ENCODE results near the gene TMEM11. TPM values are rescaled to one million over a fixed set of nuclear protein-coding genes. Genes with fewer than 3 reads are reported as not detected.

Gene TMEM11
- total RNA-seq, 3 donors from 2014 or later = 35.7 to 39.8 (median 35.7) TPM

DNA sequence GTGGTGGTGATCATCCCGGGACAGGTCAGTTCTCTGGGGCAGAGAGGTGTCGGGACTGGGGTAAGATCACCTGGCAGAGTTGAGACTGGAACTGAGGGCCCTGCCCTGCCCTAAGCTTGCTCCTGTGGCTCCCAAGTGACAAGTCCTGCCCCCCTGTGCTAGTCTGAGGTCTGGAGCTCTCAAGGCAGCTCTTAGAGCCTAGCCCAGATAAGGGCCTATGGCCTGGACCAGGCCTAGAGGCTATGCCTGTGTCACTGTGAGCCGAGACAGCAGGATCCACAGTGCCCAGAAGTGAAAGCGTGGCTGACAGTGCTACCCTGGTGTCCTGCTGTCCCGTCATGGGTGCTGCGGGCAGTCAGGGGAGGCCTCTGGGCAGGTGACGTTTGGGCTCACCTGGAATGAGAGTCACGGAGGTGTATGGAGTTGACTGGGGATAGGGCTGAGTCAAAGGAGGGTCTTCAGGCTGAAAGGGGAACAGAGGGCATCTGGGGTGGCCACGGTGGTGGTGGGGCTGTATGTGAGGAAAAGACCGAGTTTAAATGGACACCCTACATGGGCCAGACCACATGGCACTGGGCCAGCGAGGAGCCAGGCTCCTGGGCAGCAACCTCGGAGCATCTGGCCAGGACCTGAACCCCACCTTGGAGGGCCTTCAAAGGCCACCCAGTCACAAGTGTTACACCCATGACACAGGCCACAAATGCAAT is 33.7 kb upstream of the TMEM11 start:
- H3K4me1 Mint-ChIP-seq (ENCODE audit: low read depth) = peaks cover 30% of the 10 kb centered on the region
- H3K27me3 Mint-ChIP-seq (ENCODE audit: low read depth) = no peaks in the 10 kb centered on the region
- DNase-seq = no peak

DNA sequence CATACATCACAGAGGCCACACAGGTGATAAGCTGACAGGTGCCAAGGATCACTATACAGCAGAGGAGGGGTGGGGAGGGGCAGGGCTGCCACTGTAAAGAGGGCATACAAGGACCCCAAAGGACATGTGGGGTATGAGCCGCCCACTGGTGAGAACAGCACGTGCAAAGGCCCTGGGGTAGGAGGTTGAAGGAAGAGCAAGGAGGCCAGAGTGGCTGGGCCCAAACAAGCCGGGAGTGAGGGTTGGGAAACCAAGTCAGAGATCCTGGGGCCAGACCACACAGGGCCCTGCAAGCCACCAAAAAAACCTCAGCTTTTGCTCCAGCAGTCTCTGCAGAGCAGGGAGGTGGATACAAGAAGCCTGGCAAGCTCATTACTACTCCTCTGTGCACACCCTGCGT is 32.7 kb upstream of the TMEM11 start:
- Mint-ChIP-seq H3K4me3 (no peak overlapping the region), H3K27me3 (ENCODE audit: low read depth) (no peaks in the 10 kb centered on the region), H3K9me3 (no peaks in the 10 kb centered on the region), H3K4me1 (ENCODE audit: low read depth) (peaks cover 22% of the 10 kb centered on the region), H3K36me3 (ENCODE audit: insufficient read depth) (no peaks in the 10 kb centered on the region)
- DNase-seq (no peak), ATAC-seq (no peak)

More for the DNA sequence above, 33.7 kb upstream of the TMEM11 start:
- H3K9me3 Mint-ChIP-seq = no peaks in the 10 kb centered on the region
- ATAC-seq = no peak
- no peak overlapping the region for H3K4me3 Mint-ChIP-seq
- H3K36me3 Mint-ChIP-seq (ENCODE audit: insufficient read depth) = no peaks in the 10 kb centered on the region

DNA sequence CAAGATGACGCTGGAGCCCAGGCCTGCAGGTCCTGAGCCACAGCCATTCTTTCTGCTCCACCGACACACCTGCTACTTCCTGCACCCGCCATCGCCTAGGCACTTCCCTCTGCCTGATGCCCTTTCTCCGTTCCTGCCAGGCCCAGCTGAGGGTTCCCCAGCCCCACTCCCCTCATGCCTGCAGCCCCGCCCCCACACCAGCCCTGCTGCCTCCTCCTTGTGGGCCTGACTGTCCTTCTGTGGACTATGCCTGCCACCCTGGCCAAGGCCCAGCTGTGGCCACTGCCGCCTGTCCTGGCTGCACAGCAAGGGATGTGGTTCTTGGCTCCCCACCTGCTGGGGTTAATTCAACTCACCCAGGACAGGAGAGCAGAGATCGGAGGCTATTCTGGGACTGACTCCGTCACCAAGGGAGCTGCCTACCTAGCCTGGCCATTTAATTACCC is 31.7 kb upstream of the TMEM11 start:
- DNase-seq = no peak
- no peaks in the 10 kb centered on the region for H3K9me3 Mint-ChIP-seq
- no peaks in the 10 kb centered on the region for H3K27me3 Mint-ChIP-seq (ENCODE audit: low read depth)
- H3K4me3 Mint-ChIP-seq = no peak overlapping the region
- H3K36me3 Mint-ChIP-seq (ENCODE audit: insufficient read depth) = no peaks in the 10 kb centered on the region
- H3K4me1 Mint-ChIP-seq (ENCODE audit: low read depth) = peaks cover 15% of the 10 kb centered on the region
- ATAC-seq = no peak

DNA sequence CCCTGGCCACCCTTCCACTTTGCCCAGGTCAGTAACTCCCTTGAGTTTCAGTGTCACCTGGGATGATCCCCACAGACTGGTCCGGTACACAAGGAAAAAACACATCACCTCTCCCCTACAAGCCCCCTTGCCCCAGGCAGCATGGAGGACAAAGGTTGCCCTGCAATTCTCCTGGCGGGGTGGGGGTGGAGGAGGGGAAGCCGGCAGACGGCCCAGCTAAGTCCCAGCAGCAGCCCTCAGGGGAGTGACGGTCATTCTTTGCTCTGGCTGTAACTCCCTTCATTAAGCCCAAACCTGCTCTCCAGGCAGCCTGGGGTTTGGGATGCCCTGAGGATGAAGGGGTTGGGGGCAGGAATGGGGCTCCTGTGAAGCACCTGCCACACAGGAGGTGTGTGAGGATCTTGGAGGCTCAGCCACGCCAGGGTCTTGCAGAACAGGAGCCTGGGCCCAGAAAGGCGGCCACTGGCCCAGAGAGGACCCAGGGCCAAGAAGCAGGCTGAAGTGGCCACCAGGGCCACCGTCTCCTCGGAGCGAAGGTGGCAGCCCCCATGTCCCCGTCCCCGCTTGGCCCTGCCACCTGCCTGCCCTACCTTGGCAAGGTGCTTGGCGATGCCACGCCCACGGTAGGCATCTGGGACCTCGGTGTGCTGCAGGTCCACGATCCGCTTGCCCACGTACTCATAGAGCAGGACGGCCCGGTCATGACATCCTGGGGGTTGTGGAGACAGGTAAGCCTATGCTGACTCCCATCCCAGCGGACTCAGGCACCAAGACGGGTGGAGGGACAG is 29.7 kb upstream of the TMEM11 start:
- no peak for DNase-seq
- Mint-ChIP-seq H3K36me3 (ENCODE audit: insufficient read depth) (no peaks in the 10 kb centered on the region), H3K4me3 (no peak overlapping the region)

DNA sequence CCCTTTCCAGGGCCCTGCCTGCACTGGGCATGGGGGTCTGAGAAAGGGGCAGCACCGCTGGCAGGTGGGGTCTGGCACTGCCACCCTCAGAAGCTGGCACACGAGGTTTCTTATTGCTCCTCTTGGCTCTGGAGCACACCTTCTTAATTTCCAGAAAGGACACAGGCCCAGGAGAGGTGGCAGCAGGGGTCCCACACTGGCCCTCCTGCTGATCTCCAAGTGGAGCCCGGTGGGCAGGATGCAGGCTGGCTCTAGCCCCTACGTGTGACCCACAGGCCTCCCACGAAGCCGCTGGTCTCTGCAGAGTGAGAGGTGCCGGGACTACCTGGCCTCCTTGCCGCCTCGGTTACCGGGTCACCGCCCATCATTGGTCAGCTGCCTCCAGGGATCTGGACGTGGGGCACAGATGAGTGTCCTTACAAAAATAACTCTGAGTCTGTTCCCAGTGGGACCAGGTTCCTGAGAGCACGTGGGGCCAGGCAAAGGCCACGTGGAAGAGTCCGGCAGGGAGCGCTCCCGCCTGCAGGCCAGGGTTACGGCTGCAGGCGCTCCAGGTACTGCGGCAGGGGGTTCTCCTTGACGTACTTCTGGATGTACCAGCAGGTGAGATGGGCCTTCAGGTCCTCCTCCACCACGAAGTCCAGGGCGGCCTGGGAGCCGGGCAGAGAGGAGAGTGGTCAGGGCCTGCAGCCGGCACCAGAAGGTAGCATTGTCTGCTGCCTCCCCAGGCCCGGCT is 29.0 kb upstream of the TMEM11 start:
- Mint-ChIP-seq H3K36me3 (ENCODE audit: insufficient read depth) (no peaks in the 10 kb centered on the region), H3K4me3 (no peak overlapping the region), H3K9me3 (no peaks in the 10 kb centered on the region), H3K27me3 (ENCODE audit: low read depth) (no peaks in the 10 kb centered on the region), H3K4me1 (ENCODE audit: low read depth) (peaks cover 6% of the 10 kb centered on the region)
- no peak for DNase-seq
- no peak for ATAC-seq

More for the DNA sequence above, 29.7 kb upstream of the TMEM11 start:
- H3K9me3 Mint-ChIP-seq = no peaks in the 10 kb centered on the region
- no peak for ATAC-seq
- no peaks in the 10 kb centered on the region for H3K27me3 Mint-ChIP-seq (ENCODE audit: low read depth)
- peaks cover 6% of the 10 kb centered on the region for H3K4me1 Mint-ChIP-seq (ENCODE audit: low read depth)

DNA sequence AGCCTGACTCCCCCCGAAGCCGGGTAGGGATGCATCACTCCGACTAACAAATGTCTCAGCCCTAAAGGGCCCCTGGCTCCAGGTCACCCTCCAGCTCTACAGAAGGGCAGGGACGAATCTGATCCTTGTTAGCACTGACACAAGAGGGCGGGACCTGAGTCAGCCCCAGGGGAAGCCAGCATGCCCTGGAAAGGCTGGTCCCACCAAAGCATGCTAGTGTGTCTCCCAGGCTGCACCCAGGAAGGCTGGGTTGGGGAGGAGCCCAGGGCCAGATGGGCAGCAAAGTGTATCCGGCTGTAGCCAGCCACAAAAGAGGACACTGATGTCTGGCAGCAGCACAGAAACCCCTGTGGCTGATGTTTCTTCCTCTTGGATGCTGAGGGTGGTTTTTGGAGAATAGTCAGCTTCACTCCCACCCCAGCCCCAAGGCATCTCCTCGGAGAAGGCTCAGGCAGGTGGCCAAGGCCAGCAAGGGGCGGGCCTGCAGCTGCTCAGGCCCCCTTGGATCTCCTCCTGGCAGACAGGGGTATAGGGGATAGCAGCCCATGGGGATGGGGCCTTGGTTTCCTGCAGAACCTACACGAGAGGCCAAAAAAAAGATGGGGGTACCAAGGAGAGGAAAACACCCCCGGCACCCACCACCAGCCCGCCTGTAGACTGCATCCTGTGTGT is 28.2 kb upstream of the TMEM11 start:
- ATAC-seq (no peak), DNase-seq (no peak)
- Mint-ChIP-seq H3K4me1 (ENCODE audit: low read depth) (peaks cover 6% of the 10 kb centered on the region), H3K9me3 (no peaks in the 10 kb centered on the region), H3K4me3 (no peak overlapping the region), H3K27me3 (ENCODE audit: low read depth) (no peaks in the 10 kb centered on the region), H3K36me3 (ENCODE audit: insufficient read depth) (no peaks in the 10 kb centered on the region)

DNA sequence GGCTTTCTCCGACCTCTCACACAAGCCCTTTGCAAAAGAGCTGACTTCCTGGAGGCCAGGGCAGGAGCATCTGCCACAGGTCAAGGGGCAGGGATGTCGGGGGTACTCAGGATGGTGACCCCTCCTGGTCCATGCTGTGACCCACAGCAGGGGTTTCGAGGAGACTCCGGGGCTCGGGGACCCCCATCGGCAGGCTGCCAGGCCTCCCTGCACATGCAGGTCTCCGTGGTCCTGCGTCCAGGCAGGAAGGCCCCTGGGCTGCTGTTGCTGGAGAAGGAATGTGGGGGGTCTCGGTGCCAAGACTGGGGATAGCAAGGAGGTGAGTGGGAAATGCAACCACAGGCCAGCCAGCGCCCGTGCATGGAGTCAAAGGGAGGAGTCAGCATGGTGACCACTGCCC is 27.6 kb upstream of the TMEM11 start:
- Mint-ChIP-seq H3K9me3 (no peaks in the 10 kb centered on the region), H3K36me3 (ENCODE audit: insufficient read depth) (no peaks in the 10 kb centered on the region), H3K4me3 (no peak overlapping the region), H3K27me3 (ENCODE audit: low read depth) (no peaks in the 10 kb centered on the region), H3K4me1 (ENCODE audit: low read depth) (peaks cover 6% of the 10 kb centered on the region)
- no peak for DNase-seq
- no peak for ATAC-seq

DNA sequence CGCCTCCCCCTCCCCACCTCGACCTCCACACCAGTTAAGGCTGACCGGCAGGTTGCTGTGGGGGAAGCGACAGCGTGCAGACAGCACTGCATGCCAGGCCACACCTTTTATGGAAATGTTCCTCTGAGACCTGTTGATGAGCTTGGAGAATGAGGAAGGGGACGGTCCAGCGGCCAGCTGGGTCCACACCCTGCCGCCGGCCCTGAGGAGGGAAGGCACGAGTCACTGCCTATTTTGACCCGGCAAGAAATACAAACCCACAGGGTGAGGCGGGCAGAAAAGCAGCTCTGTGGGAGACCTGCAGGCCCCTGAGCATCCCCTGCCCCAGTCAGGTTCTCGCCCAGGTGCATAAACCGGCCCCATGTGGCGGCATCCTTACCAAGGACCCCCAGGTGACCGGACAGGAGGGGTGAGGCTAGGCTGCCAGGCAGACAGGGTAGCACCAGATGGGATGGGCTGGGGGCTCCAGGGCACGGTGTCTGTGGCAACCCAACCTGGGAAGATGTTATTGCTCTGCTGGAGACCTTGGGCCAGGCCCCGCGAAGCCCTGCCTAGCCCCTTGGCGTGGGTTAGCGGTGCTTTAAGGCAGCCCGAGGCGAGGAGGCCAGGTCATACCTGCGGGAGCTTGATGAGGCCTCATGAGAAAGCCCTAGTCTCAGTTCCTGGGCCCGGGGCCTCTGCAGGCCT is 26.6 kb upstream of the TMEM11 start:
- Mint-ChIP-seq H3K4me3 (no peak overlapping the region), H3K36me3 (ENCODE audit: insufficient read depth) (no peaks in the 10 kb centered on the region), H3K9me3 (no peaks in the 10 kb centered on the region), H3K4me1 (ENCODE audit: low read depth) (peaks cover under 1% of the 10 kb centered on the region), H3K27me3 (ENCODE audit: low read depth) (no peaks in the 10 kb centered on the region)
- ATAC-seq = no peak
- DNase-seq = no peak

DNA sequence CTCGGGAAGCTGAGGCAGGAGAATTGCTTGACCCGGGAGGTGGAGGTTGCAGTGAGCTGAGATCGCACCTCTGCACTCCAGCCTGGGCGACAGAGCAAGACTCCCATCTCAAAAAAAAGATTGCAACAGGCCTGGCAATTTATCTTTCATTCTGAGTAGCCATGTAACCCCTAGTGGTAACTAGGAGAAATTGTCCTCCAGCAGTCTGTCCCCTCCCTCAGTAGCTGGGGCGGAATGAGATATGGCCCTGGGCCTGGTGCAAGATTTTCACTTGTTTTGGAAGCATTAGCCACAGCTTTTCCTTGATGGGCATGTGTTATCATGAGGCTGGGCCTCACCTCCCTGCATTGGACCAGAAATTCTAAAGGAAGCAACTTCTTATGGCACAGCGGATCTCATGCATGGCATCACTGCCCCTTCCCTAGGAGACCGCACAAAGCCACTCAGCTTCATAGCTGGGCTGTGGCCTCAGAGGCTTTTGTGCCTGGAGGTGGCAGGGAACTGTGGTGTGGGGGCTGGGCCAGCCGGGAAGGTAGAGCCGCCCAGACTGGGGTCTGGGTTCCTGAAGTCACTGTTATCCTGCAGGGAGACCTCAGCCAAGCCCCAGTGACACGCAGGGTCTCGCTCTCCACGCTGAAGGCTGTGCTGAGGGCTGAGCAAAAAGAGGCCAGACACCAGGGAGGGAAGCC is 25.9 kb upstream of the TMEM11 start:
- H3K36me3 Mint-ChIP-seq (ENCODE audit: insufficient read depth) = no peaks in the 10 kb centered on the region
- H3K4me3 Mint-ChIP-seq = no peak overlapping the region
- no peaks in the 10 kb centered on the region for H3K4me1 Mint-ChIP-seq (ENCODE audit: low read depth)
- no peaks in the 10 kb centered on the region for H3K27me3 Mint-ChIP-seq (ENCODE audit: low read depth)
- peak in 1 of 2 donors; percentile 62 for ATAC-seq
- H3K9me3 Mint-ChIP-seq = no peaks in the 10 kb centered on the region
- DNase-seq = no peak

DNA sequence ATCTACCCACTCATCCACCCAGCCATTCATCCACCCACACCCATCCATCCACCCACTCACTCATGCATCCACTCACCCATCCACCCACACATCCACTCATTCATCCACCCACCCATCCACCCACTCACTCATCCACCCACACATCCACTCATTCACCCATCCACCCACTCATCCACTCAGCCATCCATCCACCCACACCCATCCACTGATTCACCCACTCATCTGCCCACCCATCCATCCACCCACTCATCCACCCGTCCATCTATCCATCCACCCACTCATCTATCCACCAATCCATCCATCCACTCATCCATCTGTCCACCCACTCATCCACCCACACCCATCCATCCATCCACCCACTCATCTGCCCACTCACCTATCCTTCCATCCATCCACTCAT is 22.0 kb upstream of the TMEM11 start:
- no peak for ATAC-seq
- Mint-ChIP-seq H3K4me1 (ENCODE audit: low read depth) (no peaks in the 10 kb centered on the region), H3K36me3 (ENCODE audit: insufficient read depth) (peaks cover 6% of the 10 kb centered on the region), H3K27me3 (ENCODE audit: low read depth) (no peaks in the 10 kb centered on the region), H3K9me3 (peaks cover 8% of the 10 kb centered on the region), H3K4me3 (no peak overlapping the region)
- no peak for DNase-seq

DNA sequence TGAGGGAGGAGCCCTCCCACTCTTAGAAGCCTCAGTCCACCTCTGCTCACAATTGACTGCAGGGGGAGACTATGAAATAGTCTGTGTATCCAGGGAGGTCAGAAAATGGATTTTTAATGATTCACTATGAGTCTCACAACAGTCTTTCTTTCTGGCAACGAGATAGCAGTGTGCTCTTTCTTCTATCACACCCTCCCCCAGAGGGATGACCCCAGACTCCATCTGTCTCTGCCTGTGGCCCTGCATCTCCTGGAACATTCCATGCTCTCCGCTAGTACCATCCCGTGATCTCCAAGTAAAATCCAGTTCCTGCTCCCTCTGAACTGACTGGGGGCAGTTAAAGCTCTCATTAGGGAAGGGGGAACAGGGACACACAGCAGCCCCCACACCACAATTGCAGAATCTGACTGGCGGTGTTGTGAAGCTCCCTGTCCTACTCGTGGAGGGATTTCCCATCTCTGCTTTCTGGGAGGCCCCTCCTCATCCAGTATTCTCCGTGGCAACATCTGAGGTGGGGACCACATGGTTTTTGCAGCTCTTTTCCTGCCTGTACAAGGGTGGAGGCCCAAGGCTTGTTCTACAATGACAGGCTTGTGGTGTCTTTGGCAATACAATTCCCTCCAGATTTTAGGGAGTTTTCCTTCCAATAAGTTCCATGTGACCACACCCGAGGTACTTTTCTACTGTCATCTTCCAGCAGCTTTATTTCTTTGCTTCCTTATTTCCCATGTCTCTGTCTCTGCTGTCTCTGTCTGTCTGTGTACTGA is 19.8 kb upstream of the TMEM11 start:
- Mint-ChIP-seq H3K4me3 (no peak overlapping the region), H3K4me1 (ENCODE audit: low read depth) (no peaks in the 10 kb centered on the region), H3K36me3 (ENCODE audit: insufficient read depth) (peaks cover 6% of the 10 kb centered on the region), H3K27me3 (ENCODE audit: low read depth) (no peaks in the 10 kb centered on the region), H3K9me3 (peaks cover 8% of the 10 kb centered on the region)
- ATAC-seq (no peak), DNase-seq (no peak)

DNA sequence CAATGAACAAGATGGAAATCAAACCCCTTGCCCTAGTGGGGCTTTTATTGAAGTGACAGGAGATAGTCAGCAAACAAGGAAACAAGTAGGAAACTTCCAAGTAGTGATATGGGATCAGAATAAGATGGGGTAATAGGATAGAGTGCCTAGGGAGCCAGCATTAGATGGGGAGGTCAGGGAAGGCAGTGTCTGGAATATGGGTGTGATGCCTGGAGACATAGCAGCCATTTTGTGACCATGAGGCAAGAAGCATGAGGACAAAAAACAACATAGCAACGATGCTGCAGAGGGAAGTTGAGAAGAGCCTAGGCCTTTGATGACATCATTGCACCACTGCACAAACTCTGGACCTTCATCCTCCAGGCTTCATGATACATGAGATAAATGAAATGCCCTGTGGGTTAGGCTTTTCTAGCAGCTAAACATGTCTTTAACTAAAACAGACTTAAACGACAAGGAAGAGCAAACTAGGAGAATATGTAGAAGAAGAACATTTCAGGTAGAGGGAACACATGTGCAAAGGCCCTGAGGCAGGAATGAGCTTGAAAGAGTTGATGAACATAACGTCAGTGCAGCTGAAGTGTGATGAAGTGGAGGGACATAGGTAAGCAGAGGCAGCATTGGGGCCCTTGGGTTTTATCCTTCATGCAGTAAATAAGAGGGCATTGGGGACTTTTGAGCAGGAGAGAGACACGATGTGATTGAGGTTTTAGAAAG is 18.2 kb upstream of the TMEM11 start:
- H3K4me3 Mint-ChIP-seq = no peak overlapping the region
- no peak for ATAC-seq
- no peaks in the 10 kb centered on the region for H3K4me1 Mint-ChIP-seq (ENCODE audit: low read depth)
- H3K36me3 Mint-ChIP-seq (ENCODE audit: insufficient read depth) = peaks cover 6% of the 10 kb centered on the region
- DNase-seq = no peak
- peaks cover 8% of the 10 kb centered on the region for H3K9me3 Mint-ChIP-seq
- H3K27me3 Mint-ChIP-seq (ENCODE audit: low read depth) = no peaks in the 10 kb centered on the region

All from activated T-cell treated with anti-CD3 and anti-CD28 coated beads, Interleukin-2, amount 50 U/mL, for 4 hours (primary cell).